ENCODE measurements around the gene CRISP1.
"Not testable (repeated sequence)": the region's sequence is repeated elsewhere in the genome, so short reads cannot be mapped to it uniquely, and the experiment has no call there.

CRISP1 gene

GRCh38 chr6:49866485-49866943 is at the start of gene CRISP1:
CRISP1 (minus strand) TSS chr6:49866535; CDS start chr6:49857400, 9,135 bp downstream.
- no peak for DNase-seq

GRCh38 chr6:49915035-49915434 is 48.7 kb upstream of the CRISP1 start:
- in situ Hi-C loops (cut with HindIII; ENCODE audit: low pct_ligation_motif_present, low pct_unique_long_range_greater_than_20kb, low sequenced_read_pairs) = no loop called here

More at GRCh38 chr6:49866485-49866943, at the start of gene CRISP1:
- in situ Hi-C loops (cut with HindIII; ENCODE audit: low pct_ligation_motif_present, low pct_unique_long_range_greater_than_20kb, low sequenced_read_pairs) = no loop called here

GRCh38 chr6:49913636-49914375 is 47.5 kb upstream of the CRISP1 start:
- DNase-seq = no peak
- in situ Hi-C loops (cut with HindIII; ENCODE audit: low pct_ligation_motif_present, low pct_unique_long_range_greater_than_20kb, low sequenced_read_pairs) = no loop called here

More at GRCh38 chr6:49915035-49915434, 48.7 kb upstream of the CRISP1 start:
- DNase-seq = no peak

GRCh38 chr6:49912196-49912595 is 45.9 kb upstream of the CRISP1 start:
- in situ Hi-C loops (cut with HindIII; ENCODE audit: low pct_ligation_motif_present, low pct_unique_long_range_greater_than_20kb, low sequenced_read_pairs) = no loop called here
- no peak for DNase-seq

GRCh38 chr6:49911252-49911651 is 44.9 kb upstream of the CRISP1 start:
- no peak for DNase-seq
- in situ Hi-C loops (cut with HindIII; ENCODE audit: low pct_ligation_motif_present, low pct_unique_long_range_greater_than_20kb, low sequenced_read_pairs) = no loop called here

- no peak for DNase-seq
- in situ Hi-C loops (cut with HindIII; ENCODE audit: low pct_ligation_motif_present, low pct_unique_long_range_greater_than_20kb, low sequenced_read_pairs) = no loop called here
Observed at GRCh38 chr6:49909563-49909962, 43.2 kb upstream of the CRISP1 start.

- in situ Hi-C loops (cut with HindIII; ENCODE audit: low pct_ligation_motif_present, low pct_unique_long_range_greater_than_20kb, low sequenced_read_pairs) = no loop called here
- DNase-seq = no peak
Observed at GRCh38 chr6:49906526-49906925, 40.2 kb upstream of the CRISP1 start.

- in situ Hi-C loops (cut with HindIII; ENCODE audit: low pct_ligation_motif_present, low pct_unique_long_range_greater_than_20kb, low sequenced_read_pairs) = no loop called here
- DNase-seq = no peak
Observed at GRCh38 chr6:49905296-49905695, 39.0 kb upstream of the CRISP1 start.

GRCh38 chr6:49902856-49903255 is 36.5 kb upstream of the CRISP1 start:
- in situ Hi-C loops (cut with HindIII; ENCODE audit: low pct_ligation_motif_present, low pct_unique_long_range_greater_than_20kb, low sequenced_read_pairs) = no loop called here
- no peak for DNase-seq

GRCh38 chr6:49898904-49899566 is 32.7 kb upstream of the CRISP1 start:
- DNase-seq = no peak
- in situ Hi-C loops (cut with HindIII; ENCODE audit: low pct_ligation_motif_present, low pct_unique_long_range_greater_than_20kb, low sequenced_read_pairs) = no loop called here

GRCh38 chr6:49895553-49895952 is 29.2 kb upstream of the CRISP1 start:
- in situ Hi-C loops (cut with HindIII; ENCODE audit: low pct_ligation_motif_present, low pct_unique_long_range_greater_than_20kb, low sequenced_read_pairs); DNase-seq: not testable (repeated sequence)

GRCh38 chr6:49892280-49892679 is 25.9 kb upstream of the CRISP1 start:
- in situ Hi-C loops (cut with HindIII; ENCODE audit: low pct_ligation_motif_present, low pct_unique_long_range_greater_than_20kb, low sequenced_read_pairs) = no loop called here
- no peak for DNase-seq

- in situ Hi-C loops (cut with HindIII; ENCODE audit: low pct_ligation_motif_present, low pct_unique_long_range_greater_than_20kb, low sequenced_read_pairs) = no loop called here
- no peak for DNase-seq
Observed at GRCh38 chr6:49890988-49891387, 24.7 kb upstream of the CRISP1 start.

GRCh38 chr6:49888742-49889431 is 22.6 kb upstream of the CRISP1 start:
- no peak for DNase-seq
- in situ Hi-C loops (cut with HindIII; ENCODE audit: low pct_ligation_motif_present, low pct_unique_long_range_greater_than_20kb, low sequenced_read_pairs) = no loop called here

- in situ Hi-C loops (cut with HindIII; ENCODE audit: low pct_ligation_motif_present, low pct_unique_long_range_greater_than_20kb, low sequenced_read_pairs) = no loop called here
- DNase-seq = no peak
Observed at GRCh38 chr6:49868951-49869529, 2.7 kb upstream of the CRISP1 start.

GRCh38 chr6:49856282-49856681 is 10.1 kb downstream of the CRISP1 start:
- in situ Hi-C loops (cut with HindIII; ENCODE audit: low pct_ligation_motif_present, low pct_unique_long_range_greater_than_20kb, low sequenced_read_pairs) = no loop called here
- DNase-seq = no peak

GRCh38 chr6:49855221-49855620 is 11.1 kb downstream of the CRISP1 start:
- in situ Hi-C loops (cut with HindIII; ENCODE audit: low pct_ligation_motif_present, low pct_unique_long_range_greater_than_20kb, low sequenced_read_pairs) = no loop called here
- DNase-seq = no peak

GRCh38 chr6:49852975-49853374 is 13.4 kb downstream of the CRISP1 start:
- in situ Hi-C loops (cut with HindIII; ENCODE audit: low pct_ligation_motif_present, low pct_unique_long_range_greater_than_20kb, low sequenced_read_pairs) = no loop called here
- DNase-seq = no peak

Measured in ACHN (cell line).